Left ventricle myocardium inferior (tissue), 1 donor: ENCODE data around the gene FETUB. TPM values are rescaled to one million over a fixed set of nuclear protein-coding genes. Genes with fewer than 3 reads are reported as not detected.

ENCODE experiments used
- DNase-seq: peaks from one replicate; pipeline ENCODE4 v3.0.0-alpha.2; 2020
- H3K27ac ChIP-seq: fragments of 200-600 bp; replicated peaks from 2 replicates; pipeline ENCODE4 v1.8.0; 2021
- H3K27me3 ChIP-seq: fragments of 200-600 bp; 2 replicates; pipeline ENCODE4 v1.8.0; 2021; ENCODE audit warnings: low read depth
- H3K36me3 ChIP-seq: fragments of 200-600 bp; 2 replicates; pipeline ENCODE4 v1.8.0; 2021
- H3K4me1 ChIP-seq: fragments of 200-600 bp; 2 replicates; pipeline ENCODE4 v1.8.0; 2021
- H3K4me3 ChIP-seq: fragments of 200-600 bp; 2 replicates; pipeline ENCODE4 v1.8.0; 2021; ENCODE audit warnings: mild to moderate bottlenecking, moderate library complexity
- H3K9me3 ChIP-seq: fragments of 200-600 bp; replicated peaks from 2 replicates; pipeline ENCODE4 v1.8.0; 2021
- CTCF ChIP-seq: fragments of 200-600 bp; IDR thresholded peaks from 2 replicates; pipeline ENCODE4 v1.8.0; 2021; ENCODE audit warnings: antibody characterized with exemption, mild to moderate bottlenecking, borderline replicate concordance
- intact Hi-C: fragments of 100-400 bp; cut with micrococcal nuclease; formaldehyde crosslinking; loops from one replicate; pipeline ENCODE4 v1.11.0; 2022
- total RNA-seq: library from RNA; stranded (reverse); fragmentation: NEBNext Ultra II Directional; extraction: Animal tissue kit (Norgen Biotek cat#: 25700); gene quantifications from one replicate; pipeline ENCODE4 v1.2.1, GENCODE V29; 2021
- donor health status: DM: no; HTN: yes; CAD: no; lungs with severe emphysema.

FETUB gene
- total RNA-seq, 1 donor from 2014 or later = not detected

- H3K27ac ChIP-seq = no peak overlapping the region
- intact Hi-C loops = no loop called here
- no peak overlapping the region for H3K4me3 ChIP-seq
- H3K27me3 ChIP-seq = peaks cover 59% of the 10 kb centered on the region
- DNase-seq = no peak
- no peaks in the 10 kb centered on the region for H3K36me3 ChIP-seq
- H3K9me3 ChIP-seq = no peaks in the 10 kb centered on the region
- no peak for TF ChIP-seq CTCF
- H3K4me1 ChIP-seq = no peaks in the 10 kb centered on the region
Observed at GRCh38 chr3:186670155-186670554, 30.0 kb downstream of the FETUB start.

GRCh38 chr3:186671051-186671450, 30.9 kb downstream of the FETUB start:
- intact Hi-C loops = no loop called here
- TF ChIP-seq CTCF = no peak
- Histone ChIP-seq H3K27me3 (peaks cover 59% of the 10 kb centered on the region), H3K27ac (no peak overlapping the region), H3K9me3 (no peaks in the 10 kb centered on the region), H3K4me1 (no peaks in the 10 kb centered on the region), H3K36me3 (no peaks in the 10 kb centered on the region), H3K4me3 (no peak overlapping the region)
- DNase-seq = no peak

DNA sequence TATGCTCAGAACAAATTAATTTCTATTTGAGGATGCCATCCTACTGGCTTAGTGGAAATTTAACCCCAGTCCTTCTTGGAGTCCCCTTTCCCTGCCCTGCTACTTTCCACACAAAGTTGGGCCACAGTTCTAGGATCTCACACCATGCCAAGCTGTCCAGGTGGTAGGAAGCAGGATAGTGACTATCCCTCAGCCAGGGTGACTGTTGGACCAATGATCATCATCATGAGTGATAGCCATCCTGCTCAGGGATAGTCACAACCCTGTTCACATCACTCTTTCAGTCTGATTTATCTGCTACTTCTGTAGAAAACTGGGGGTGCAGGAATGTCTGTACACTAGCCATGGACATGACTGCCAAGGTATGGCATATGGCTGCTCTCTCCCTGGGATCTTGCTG, 38.4 kb downstream of the FETUB start:
- Histone ChIP-seq H3K4me1 (no peaks in the 10 kb centered on the region), H3K27ac (no peak overlapping the region), H3K9me3 (no peaks in the 10 kb centered on the region), H3K36me3 (no peaks in the 10 kb centered on the region), H3K27me3 (peaks cover 56% of the 10 kb centered on the region), H3K4me3 (no peak overlapping the region)
- intact Hi-C loops = no loop called here
- TF ChIP-seq CTCF = no peak
- no peak for DNase-seq

GRCh38 chr3:186679151-186679550, 39.0 kb downstream of the FETUB start:
- no peak for DNase-seq
- intact Hi-C loops = no loop called here
- Histone ChIP-seq H3K27me3 (peaks cover 55% of the 10 kb centered on the region), H3K36me3 (no peaks in the 10 kb centered on the region), H3K4me3 (no peak overlapping the region), H3K9me3 (no peaks in the 10 kb centered on the region), H3K4me1 (no peaks in the 10 kb centered on the region), H3K27ac (no peak overlapping the region)
- TF ChIP-seq CTCF = no peak

DNA sequence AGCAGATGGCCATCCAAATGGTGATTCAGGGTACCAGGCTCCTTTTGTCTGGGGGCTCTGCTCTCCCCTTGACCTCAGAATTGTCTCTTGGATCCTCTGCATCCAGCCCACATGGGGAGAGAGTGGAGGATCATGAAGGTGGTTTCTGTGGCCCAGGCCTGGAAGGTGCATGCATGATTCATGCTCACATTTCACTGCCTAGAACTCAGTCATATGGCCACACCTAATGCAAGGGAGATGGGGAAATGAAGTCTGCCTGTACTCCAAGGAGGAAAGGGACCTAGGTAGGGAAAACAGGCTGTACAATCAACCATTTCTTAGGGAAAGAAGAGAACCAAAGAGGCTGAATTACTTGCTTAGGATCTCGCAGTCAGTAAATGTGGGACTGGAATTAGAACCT, 40.7 kb downstream of the FETUB start:
- H3K27me3 ChIP-seq = peaks cover 48% of the 10 kb centered on the region
- no peaks in the 10 kb centered on the region for H3K4me1 ChIP-seq
- no peak overlapping the region for H3K4me3 ChIP-seq
- DNase-seq = no peak
- H3K9me3 ChIP-seq = no peaks in the 10 kb centered on the region
- intact Hi-C loops = no loop called here
- H3K27ac ChIP-seq = no peak overlapping the region
- H3K36me3 ChIP-seq = no peaks in the 10 kb centered on the region
- no peak for TF ChIP-seq CTCF

DNA sequence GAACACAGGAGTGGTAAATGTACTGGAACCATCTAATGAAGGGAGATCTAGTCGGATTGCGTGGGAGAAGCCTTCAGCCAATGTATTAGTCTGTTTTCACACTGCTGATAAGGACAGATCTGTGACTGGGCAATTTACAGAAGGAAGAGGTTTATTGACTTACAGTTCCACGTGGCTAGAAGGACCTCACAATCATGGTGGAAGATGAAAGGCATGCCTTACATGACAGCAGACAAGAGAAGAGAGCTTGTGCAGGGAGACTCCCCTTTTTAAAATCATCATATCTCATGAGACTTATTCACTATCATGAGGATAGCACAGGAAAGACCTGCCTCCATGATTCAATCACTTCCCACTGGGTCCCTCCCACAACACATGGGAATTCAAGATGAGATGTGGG, 42.6 kb downstream of the FETUB start:
- Histone ChIP-seq H3K9me3 (no peaks in the 10 kb centered on the region), H3K27me3 (peaks cover 44% of the 10 kb centered on the region), H3K4me1 (no peaks in the 10 kb centered on the region), H3K4me3 (no peak overlapping the region), H3K36me3 (no peaks in the 10 kb centered on the region), H3K27ac (no peak overlapping the region)
- TF ChIP-seq CTCF = no peak
- no peak for DNase-seq
- intact Hi-C loops = no loop called here
